GM12878 (cell line): ENCODE results near the gene IQGAP2. TPM values are rescaled to one million over a fixed set of nuclear protein-coding genes. Genes with fewer than 3 reads are reported as not detected.

Experiments used
- ATAC-seq: fragments of 200-7000 bp; cut with Tn5 transposase; 3 replicates; pipeline ENCODE4 v1.9.1; 2020; ENCODE audit warnings: mild to moderate bottlenecking, moderate library complexity
- BruUV-seq: library from RNA; stranded (reverse); fragments of 400-500 nt; replicated peaks from 2 replicates; lab custom pipeline; 2021; lab: Mats Ljungman, UMichigan
- CTCF ChIA-PET: fragments of 300-600 bp; sonication (Branson Sonifier 250); formaldehyde crosslinking; extraction: SDS; loops from one replicate; lab custom pipeline; 2021; ENCODE audit warnings: inconsistent platforms; lab: Yijun Ruan, JAX
- POLR2A ChIA-PET: fragments of 350-600 bp; formaldehyde crosslinking; extraction: SDS; loops from one replicate; lab custom pipeline; 2021; ENCODE audit warnings: inconsistent platforms; lab: Charles Lee
- RAD21 ChIA-PET: fragments of 300-600 bp; sonication (Branson Sonifier 250); formaldehyde crosslinking; loops from one replicate; lab custom pipeline; 2023; ENCODE audit warnings: antibody characterized with exemption; ENCODE audit not compliant: unreplicated experiment; lab: Charles Lee
- SMC1A ChIA-PET: fragments of 300-600 bp; sonication (Branson Sonifier 250); formaldehyde crosslinking; loops from one replicate; lab custom pipeline; 2023; ENCODE audit not compliant: unreplicated experiment, uncharacterized antibody; lab: Charles Lee
- DNase-seq: peaks from one replicate; pipeline ENCODE4 v3.0.0-alpha.2; 2011; ENCODE audit warnings: low read depth, low spot score
- FAIRE-seq: peaks from 3 replicates; lab custom pipeline; 2011; peaks lifted over from hg19 to GRCh38; lab: Jason Lieb, UNC
- H2AFZ ChIP-seq: 2 replicates; pipeline ENCODE4 v1.6.0; 2011; ENCODE audit warnings: low read depth, low read length, control low read depth; ENCODE audit not compliant: control insufficient read depth
- H3K27ac ChIP-seq: 2 replicates; pipeline ENCODE4 v1.5.1; 2011; ENCODE audit warnings: control low read depth; ENCODE audit not compliant: control insufficient read depth, insufficient read depth
- H3K27me3 ChIP-seq, 2 experiments: replicated peaks in 1 of 2; 2 replicates each; pipeline versions ENCODE4 v1.6.0 to v1.6.1; 2011; ENCODE audit warnings: low read length in 1 of 2; ENCODE audit not compliant: control insufficient read depth in 2 of 2, insufficient read depth in 2 of 2
- H3K36me3 ChIP-seq, 2 experiments: 2 replicates each; pipeline ENCODE4 v1.5.1; 2011; ENCODE audit warnings: low read length in 1 of 2; ENCODE audit not compliant: control insufficient read depth in 2 of 2, insufficient read depth in 2 of 2
- H3K4me1 ChIP-seq: 2 replicates; pipeline ENCODE4 v1.6.1; 2011; ENCODE audit warnings: mild to moderate bottlenecking, low read length, moderate library complexity, mixed read lengths; ENCODE audit not compliant: control insufficient read depth, insufficient read depth
- H3K4me2 ChIP-seq: 2 replicates; pipeline ENCODE4 v1.6.0; 2011; ENCODE audit warnings: control low read depth; ENCODE audit not compliant: control insufficient read depth, insufficient read depth
- H3K4me3 ChIP-seq: fragments of 200-600 bp; sonication (generic); 2 replicates; pipeline ENCODE4 v1.5.1; 2016
- H3K79me2 ChIP-seq: 2 replicates; pipeline ENCODE4 v1.6.0; 2011; ENCODE audit warnings: low read length; ENCODE audit not compliant: control insufficient read depth, insufficient read depth
- H3K9ac ChIP-seq: 2 replicates; pipeline ENCODE4 v1.8.0; 2011; ENCODE audit warnings: low read length, control low read depth, mixed read lengths; ENCODE audit not compliant: control insufficient read depth, insufficient read depth
- H3K9me3 ChIP-seq: replicated peaks from 3 replicates; pipeline ENCODE4 v1.5.1; 2011; ENCODE audit warnings: mild to moderate bottlenecking, low read length; ENCODE audit not compliant: control insufficient read depth, insufficient read depth
- H4K20me1 ChIP-seq: 2 replicates; pipeline ENCODE4 v1.6.0; 2011; ENCODE audit not compliant: control insufficient read depth, insufficient read depth
- ATF3 ChIP-seq: IDR thresholded peaks from 2 replicates; pipeline ENCODE4 v1.6.1; 2011; ENCODE audit warnings: low read depth, mild to moderate bottlenecking, low read length, moderate library complexity, borderline replicate concordance; ENCODE audit errors: extremely low read depth
- CEBPB ChIP-seq, 2 experiments: fragments of 150-350 bp in 1 of 2; IDR thresholded peaks; 2 replicates each; pipeline ENCODE4 v1.6.1; 2012 to 2014; ENCODE audit warnings: low read depth in 2 of 2, low read length in 2 of 2, borderline replicate concordance in 1 of 2, inconsistent platforms in 1 of 2
- CREB1 ChIP-seq: IDR thresholded peaks from 2 replicates; pipeline ENCODE4 v1.6.1; 2012; ENCODE audit warnings: low read depth, mild to moderate bottlenecking, inconsistent platforms
- E4F1 ChIP-seq: fragments of 450-650 bp; IDR thresholded peaks from 2 replicates; pipeline ENCODE4 v1.6.1; 2018; ENCODE audit warnings: borderline replicate concordance, mild to moderate bottlenecking; ENCODE audit not compliant: partially characterized antibody
- HSF1 ChIP-seq: fragments of 150-350 bp; IDR thresholded peaks from 2 replicates; pipeline ENCODE4 v1.6.1; 2014; ENCODE audit warnings: mild to moderate bottlenecking, low read depth, low read length
- MYC ChIP-seq: IDR thresholded peaks from 2 replicates; pipeline ENCODE4 v1.6.1; 2011; ENCODE audit warnings: mild to moderate bottlenecking, low read length, moderate library complexity, inconsistent platforms; ENCODE audit not compliant: insufficient read depth, insufficient replicate concordance, insufficient read length, severe bottlenecking
- NR2C2 ChIP-seq: IDR thresholded peaks from 2 replicates; pipeline ENCODE4 v1.6.1; 2011; ENCODE audit warnings: borderline replicate concordance, low read depth; ENCODE audit not compliant: control insufficient read depth, insufficient read length
- POLR2AphosphoS5 ChIP-seq: IDR thresholded peaks from 2 replicates; pipeline ENCODE4 v1.6.1; 2011; ENCODE audit warnings: mild to moderate bottlenecking, low read length, inconsistent platforms
- RCOR1 ChIP-seq: conservative IDR thresholded peaks from 2 replicates; pipeline ENCODE4 v1.6.1; 2012; ENCODE audit warnings: low read depth, low read length, improper control_type of control experiment
- TAF1 ChIP-seq: IDR thresholded peaks from 2 replicates; pipeline ENCODE4 v1.6.1; 2011; ENCODE audit warnings: mild to moderate bottlenecking, low read depth, low read length, borderline replicate concordance
- WGBS: methylation state at CpG from one replicate; pipeline ENCODE4 v1.1.6; 2016; ENCODE audit warnings: low lambda C conversion rate; ENCODE audit not compliant: insufficient replicate concordance, insufficient coverage; ENCODE audit errors: missing lambda C conversion rate; 5-methylcytosine and 5-hydroxymethylcytosine counted together
- in situ Hi-C: fragments of 300-500 bp; cut with MboI; formaldehyde crosslinking; loops from 9 replicates; pipeline ENCODE4 v1.14.3; 2018; ENCODE audit warnings: mixed read lengths
- intact Hi-C: fragments of 100-400 bp; cut with micrococcal nuclease; formaldehyde crosslinking; loops from one replicate; pipeline ENCODE4 v1.14.2; 2022; ENCODE audit not compliant: unreplicated experiment
- polyA plus RNA-seq, 11 experiments: library from polyadenylated mRNA; depleted of rRNA in 4 of 11; unstranded in 6 of 11; stranded (reverse) in 5 of 11; fragments of >200 nt; fragmentation: Nextera tagmentation in 4 of 11; fragmentation: Illumina TruSeq in 1 of 11; extraction: Ambion mirVana in 4 of 11; extraction: Trizol in 1 of 11; gene quantifications; 1 replicate in 1 of 11; 2 replicates in 10 of 11; pipeline versions ENCODE4 v1.2.1 to v1.2.3, GENCODE V29; 2011 to 2016; ENCODE audit warnings: inconsistent platforms in 2 of 11, missing spikeins in 2 of 11, low read depth in 1 of 11
- total RNA-seq, 4 experiments: library from RNA; depleted of rRNA in 3 of 4; stranded (reverse); fragments of >200 nt in 3 of 4; fragmentation: Illumina TruSeq in 1 of 4; extraction: Trizol in 1 of 4; gene quantifications; 2 replicates each; pipeline versions ENCODE4 v1.2.1 to v1.2.3, GENCODE V29; 2013 to 2021

The IQGAP2 gene
- total and polyA plus RNA-seq, 10 of the 15 experiments (the other 5 are each of a cell fraction or from before 2014, with no cell fraction given), result 14.5 to 41.4 (median 21.8) TPM

- in situ Hi-C loops (no loop called here), intact Hi-C loops (no loop called here)
- Histone ChIP-seq H3K4me2 (no peak overlapping the region), H3K27ac (no peak overlapping the region), H2AFZ (no peak overlapping the region), H3K79me2 (no peaks in the 10 kb centered on the region), H3K9me3 (no peaks in the 10 kb centered on the region; the same call in 2 of the 3 replicates), H3K9ac (no peak overlapping the region), H4K20me1 (no peaks in the 10 kb centered on the region), H3K4me3 (no peak overlapping the region), H3K4me1 (no peaks in the 10 kb centered on the region), H3K36me3 (no peaks in the 10 kb centered on the region), H3K27me3 (no peaks in the 10 kb centered on the region)
- ChIA-PET CTCF (no interaction called here), SMC1A (interaction anchor here (0.6 kb wide), 1 partner anchor 261 kb away, joined by 3 read pairs; no protein-coding TSS in a partner anchor), RAD21 (no interaction called here), POLR2A (no interaction called here)
- TF ChIP-seq E4F1 (no peak), HSF1 (no peak), NR2C2 (no peak), CEBPB (IDR thresholded peaks at IDR 0.05; ENCODE audit: borderline replicate concordance in 1 of 2, low read depth in 2 of 2, low read length in 2 of 2) (no peak), CREB1 (no peak), TAF1 (no peak), MYC (no peak), ATF3 (no peak), RCOR1 (no peak), POLR2AphosphoS5 (no peak)
- no TSS peak for BruUV-seq
- FAIRE-seq (no peak), ATAC-seq (no peak), DNase-seq (no peak)
- WGBS, result 100% methylated on average over 1 of the region's 1 CpG
Observed at GRCh38 chr5:76513476-76513875, 110.4 kb downstream of the IQGAP2 start.
